DOHH2 (cell line): Measurements from ENCODE around the gene PTHLH.

Source experiments
- CTCF ChIP-seq: fragments of 200-600 bp; sonication (generic); IDR thresholded peaks from one replicate; pipeline ENCODE4 v1.5.1; 2014; ENCODE audit warnings: antibody characterized with exemption, mild to moderate bottlenecking, low read depth, low read length; ENCODE audit not compliant: poor library complexity, severe bottlenecking
- EZH2phosphoT487 ChIP-seq: fragments of 200-600 bp; sonication (generic); IDR thresholded peaks from 2 replicates; pipeline ENCODE4 v1.6.1; 2017; ENCODE audit warnings: borderline replicate concordance, mild to moderate bottlenecking, antibody characterized with exemption, low read length, moderate library complexity, mixed read lengths

- TF ChIP-seq CTCF (no peak), EZH2phosphoT487 (no peak)
Observed at GRCh38 chr12:27988594-27989233, 16.2 kb upstream of the PTHLH start.
